Keratinocyte (primary cell): Measurements from ENCODE around the gene TRAF2. TPM values are rescaled to one million over a fixed set of nuclear protein-coding genes. Genes with fewer than 3 reads are reported as not detected.

Experiments used
- DNase-seq: peaks from one replicate; pipeline ENCODE4 v3.0.0-alpha.2; 2011; ENCODE audit warnings: low read depth, missing footprints, low spot score
- FAIRE-seq: peaks from 2 replicates; lab custom pipeline; 2011; peaks lifted over from hg19 to GRCh38; lab: Jason Lieb, UNC
- H2AFZ ChIP-seq: 2 replicates; pipeline ENCODE4 v1.6.0; 2012; ENCODE audit warnings: low read length, control low read depth, inconsistent platforms; ENCODE audit not compliant: control insufficient read depth
- H3K27ac ChIP-seq: 2 replicates; pipeline ENCODE4 v1.5.1; 2011; ENCODE audit warnings: low read length; ENCODE audit not compliant: control insufficient read depth, insufficient read depth
- H3K27me3 ChIP-seq: 3 replicates; pipeline ENCODE4 v1.6.0; 2011; ENCODE audit warnings: low read length; ENCODE audit not compliant: control insufficient read depth, insufficient read depth; ENCODE audit errors: extremely low read depth
- H3K36me3 ChIP-seq, 2 experiments: 2 replicates in 1 of 2; 3 replicates in 1 of 2; pipeline ENCODE4 v1.5.1; 2011; ENCODE audit warnings: low read length in 2 of 2, mild to moderate bottlenecking in 1 of 2; ENCODE audit not compliant: control insufficient read depth in 2 of 2, insufficient read depth in 2 of 2; ENCODE audit errors: extremely low read depth in 1 of 2
- H3K4me1 ChIP-seq: 3 replicates; pipeline ENCODE4 v1.5.1; 2011; ENCODE audit warnings: low read length; ENCODE audit not compliant: control insufficient read depth, insufficient read depth; ENCODE audit errors: extremely low read depth
- H3K4me2 ChIP-seq: 3 replicates; pipeline ENCODE4 v1.6.0; 2011; ENCODE audit warnings: low read depth, low read length; ENCODE audit not compliant: control insufficient read depth, insufficient read depth; ENCODE audit errors: extremely low read depth
- H3K4me3 ChIP-seq, 3 experiments: fragments of 200-600 bp in 1 of 3; sonication (generic) in 1 of 3; 2 replicates in 2 of 3; 3 replicates in 1 of 3; pipeline ENCODE4 v1.5.1; 2011 to 2016; ENCODE audit warnings: low read length in 3 of 3, mild to moderate bottlenecking in 3 of 3, control low read depth in 2 of 3, inconsistent platforms in 1 of 3, low read depth in 1 of 3, mixed read lengths in 1 of 3, mixed run types in 1 of 3, moderate library complexity in 1 of 3; ENCODE audit not compliant: control insufficient read depth in 2 of 3, insufficient read depth in 2 of 3; ENCODE audit errors: extremely low read depth in 1 of 3
- H3K79me2 ChIP-seq: 2 replicates; pipeline ENCODE4 v1.6.0; 2012; ENCODE audit warnings: low read length; ENCODE audit not compliant: control insufficient read depth, insufficient read depth
- H3K9ac ChIP-seq: 3 replicates; pipeline ENCODE4 v1.6.0; 2011; ENCODE audit warnings: low read length; ENCODE audit not compliant: control insufficient read depth, insufficient read depth; ENCODE audit errors: extremely low read depth
- H3K9me1 ChIP-seq: 3 replicates; pipeline ENCODE4 v1.6.0; 2011; ENCODE audit warnings: low read length; ENCODE audit not compliant: control insufficient read depth, insufficient read depth; ENCODE audit errors: extremely low read depth
- H3K9me3 ChIP-seq: 2 replicates; pipeline ENCODE4 v1.5.1; 2012; ENCODE audit warnings: low read depth, low read length; ENCODE audit not compliant: control insufficient read depth
- H4K20me1 ChIP-seq: 3 replicates; pipeline ENCODE4 v1.6.0; 2011; ENCODE audit warnings: low read length; ENCODE audit not compliant: control insufficient read depth, insufficient read depth; ENCODE audit errors: extremely low read depth
- CTCF ChIP-seq, 3 experiments: IDR thresholded peaks in 1 of 3; conservative IDR thresholded peaks in 1 of 3; optimal IDR thresholded peaks in 1 of 3; 2 replicates in 2 of 3; 3 replicates in 1 of 3; pipeline versions ENCODE3 to v1.5.1; 2011; ENCODE audit warnings: low read length in 3 of 3, mild to moderate bottlenecking in 3 of 3, moderate library complexity in 2 of 3, control low read depth in 1 of 3, inconsistent platforms in 1 of 3; ENCODE audit not compliant: insufficient read depth in 2 of 3; ENCODE audit errors: extremely low read depth in 1 of 3
- EZH2 ChIP-seq: IDR thresholded peaks from one replicate; pipeline ENCODE4 v1.6.1; 2012; ENCODE audit warnings: inconsistent platforms, mild to moderate bottlenecking, low read length, moderate library complexity
- dilution Hi-C: fragments of 300-500 bp; cut with MboI; formaldehyde crosslinking; loops from one replicate; pipeline ENCODE4 v1.7.0; 2020; ENCODE audit warnings: low sequenced_read_pairs; ENCODE audit not compliant: extremely low pct_ligation_motif_present
- polyA plus RNA-seq, 5 experiments: library from polyadenylated mRNA; depleted of rRNA in 3 of 5; stranded (reverse) in 3 of 5; stranded (forward) in 1 of 5; unstranded in 1 of 5; fragments of >200 nt; gene quantifications; 1 replicate in 1 of 5; 2 replicates in 3 of 5; 3 replicates in 1 of 5; pipeline versions ENCODE4 v1.2.1 to v1.2.3, GENCODE V29; 2011 to 2012; ENCODE audit warnings: missing spikeins in 2 of 5, low read depth in 1 of 5, low replicate concordance in 1 of 5

The TRAF2 gene
- polyA plus RNA-seq, 1 donor (not counting 4 experiments of a cell fraction or from before 2014, with no cell fraction given) = 9.9 TPM

- H3K79me2 ChIP-seq = no peaks in the 10 kb centered on the region
- no peaks in the 10 kb centered on the region for H4K20me1 ChIP-seq
- H3K9ac ChIP-seq = no peak overlapping the region
- H3K4me3 ChIP-seq = no peak overlapping the region
- no peaks in the 10 kb centered on the region for H3K9me3 ChIP-seq
- DNase-seq (no peak), FAIRE-seq (no peak)
- dilution Hi-C loops = no loop called here
- TF ChIP-seq CTCF (optimal IDR thresholded peaks at IDR 0.05 in 1 of 3, IDR thresholded peaks at IDR 0.05 in 1 of 3, conservative IDR thresholded peaks at IDR 0.05 in 1 of 3; ENCODE audit: extremely low read depth in 1 of 3, insufficient read depth in 2 of 3, low read length in 3 of 3) (no peak), EZH2 (no peak)
- peak overlapping the region; percentile 41 for H3K4me2 ChIP-seq
- H2AFZ ChIP-seq = peak overlapping the region; percentile 40
- H3K9me1 ChIP-seq = no peaks in the 10 kb centered on the region
- no peaks in the 10 kb centered on the region for H3K36me3 ChIP-seq
- H3K4me1 ChIP-seq = peaks cover 8% of the 10 kb centered on the region
- no peaks in the 10 kb centered on the region for H3K27me3 ChIP-seq
- H3K27ac ChIP-seq = no peak overlapping the region
Observed at GRCh38 chr9:136964171-136964689, 77.9 kb downstream of the TRAF2 start.

DNA sequence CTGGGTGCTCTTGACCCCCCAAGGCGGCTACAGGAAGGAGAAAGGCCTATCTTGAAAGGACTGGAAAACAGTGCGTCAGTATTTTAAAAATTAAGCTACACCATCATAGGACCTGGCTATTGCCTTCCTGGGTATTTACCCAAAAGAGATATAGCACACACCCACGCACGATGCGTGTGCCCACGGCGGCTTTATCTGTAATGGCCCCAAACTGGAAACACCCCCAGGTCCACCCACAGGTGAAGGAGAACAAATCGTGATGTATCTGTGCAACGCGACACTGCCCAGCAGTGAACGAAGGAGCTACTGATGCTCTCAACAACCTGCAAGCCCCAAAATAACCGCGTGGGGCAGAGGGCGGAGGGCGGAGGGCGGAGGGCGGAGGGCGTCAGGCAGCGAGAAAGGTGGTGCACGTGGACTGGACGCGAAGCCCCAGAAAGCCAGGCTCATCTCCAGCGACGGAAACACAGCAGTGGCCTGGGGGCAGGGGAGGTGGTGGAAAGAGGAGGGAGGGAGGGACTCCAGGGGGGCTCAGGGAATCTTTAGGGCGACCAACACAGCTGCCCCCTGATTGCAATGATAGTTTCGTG lies 78.6 kb downstream of the TRAF2 start:
- H2AFZ ChIP-seq = no peak overlapping the region
- H3K9me1 ChIP-seq = no peaks in the 10 kb centered on the region
- no peak overlapping the region for H3K4me3 ChIP-seq
- H4K20me1 ChIP-seq = no peaks in the 10 kb centered on the region
- H3K4me2 ChIP-seq = peak overlapping the region; percentile 41
- no peak for TF ChIP-seq CTCF (optimal IDR thresholded peaks at IDR 0.05 in 1 of 3, IDR thresholded peaks at IDR 0.05 in 1 of 3, conservative IDR thresholded peaks at IDR 0.05 in 1 of 3; ENCODE audit: extremely low read depth in 1 of 3, insufficient read depth in 2 of 3, low read length in 3 of 3)
- no peak for TF ChIP-seq EZH2
- H3K36me3 ChIP-seq = no peaks in the 10 kb centered on the region
- DNase-seq (no peak), FAIRE-seq (no peak)
- H3K79me2 ChIP-seq = no peaks in the 10 kb centered on the region
- dilution Hi-C loops = no loop called here
- no peak overlapping the region for H3K9ac ChIP-seq
- H3K27ac ChIP-seq = no peak overlapping the region
- H3K27me3 ChIP-seq = no peaks in the 10 kb centered on the region
- H3K4me1 ChIP-seq = peaks cover 8% of the 10 kb centered on the region
- no peaks in the 10 kb centered on the region for H3K9me3 ChIP-seq
